Caco-2 (cell line): ENCODE measurements around the gene RAD51B. TPM values are rescaled to one million over a fixed set of nuclear protein-coding genes. Genes with fewer than 3 reads are reported as not detected.

ENCODE experiments used
- BruUV-seq: library from RNA; stranded (reverse); fragments of 400-500 nt; replicated peaks from 2 replicates; lab custom pipeline; 2021; lab: Mats Ljungman, UMichigan
- CTCF ChIA-PET: fragments of 300-600 bp; sonication (Branson Sonifier 250); formaldehyde crosslinking; loops from one replicate; lab custom pipeline; 2022; ENCODE audit warnings: antibody characterized with exemption; lab: Charles Lee
- POLR2A ChIA-PET: fragments of 300-600 bp; sonication (Branson Sonifier 250); formaldehyde crosslinking; loops from one replicate; lab custom pipeline; 2022; ENCODE audit warnings: antibody characterized with exemption; lab: Charles Lee
- DNase-seq, 2 experiments: peaks; one replicate each; pipeline versions ENCODE4 v3.0.0 to v3.0.0-alpha.2; 2020 to 2022
- H3K27me3 ChIP-seq: replicated peaks from 2 replicates; pipeline ENCODE4 v1.6.0; 2011; ENCODE audit warnings: low read length; ENCODE audit not compliant: control insufficient read depth, insufficient read depth
- H3K36me3 ChIP-seq: 2 replicates; pipeline ENCODE4 v1.5.1; 2011; ENCODE audit warnings: low read length; ENCODE audit not compliant: control insufficient read depth, insufficient read depth
- H3K4me1 ChIP-seq: fragments of 250-450 bp; sonication (Bioruptor Pico); 2 replicates; pipeline ENCODE4 v1.5.1; 2020; ENCODE audit warnings: mild to moderate bottlenecking
- H3K4me3 ChIP-seq: 2 replicates; pipeline ENCODE4 v1.5.1; 2011; ENCODE audit warnings: low read depth, mild to moderate bottlenecking, control low read depth, low read length
- H3K9me3 ChIP-seq: fragments of 250-450 bp; sonication (Bioruptor Pico); 2 replicates; pipeline ENCODE4 v1.5.1; 2020; ENCODE audit warnings: mild to moderate bottlenecking, moderate library complexity
- H3K27ac Mint-ChIP-seq: one replicate; pipeline ENCODE4 v1.8.0; 2022; ENCODE audit warnings: mixed read lengths; ENCODE audit not compliant: unreplicated experiment
- H3K27me3 Mint-ChIP-seq: one replicate; pipeline ENCODE4 v1.8.0; 2022; ENCODE audit warnings: mixed read lengths; ENCODE audit not compliant: insufficient read depth, unreplicated experiment
- H3K36me3 Mint-ChIP-seq: one replicate; pipeline ENCODE4 v1.8.0; 2022; ENCODE audit warnings: mild to moderate bottlenecking, mixed read lengths; ENCODE audit not compliant: insufficient read depth, unreplicated experiment
- H3K4me1 Mint-ChIP-seq: one replicate; pipeline ENCODE4 v1.8.0; 2022; ENCODE audit warnings: low read depth, mixed read lengths; ENCODE audit not compliant: unreplicated experiment
- H3K4me3 Mint-ChIP-seq: one replicate; pipeline ENCODE4 v1.8.0; 2022; ENCODE audit warnings: mild to moderate bottlenecking, moderate library complexity, mixed read lengths; ENCODE audit not compliant: unreplicated experiment
- H3K9me3 Mint-ChIP-seq: one replicate; pipeline ENCODE4 v1.8.0; 2022; ENCODE audit warnings: mixed read lengths; ENCODE audit not compliant: unreplicated experiment
- CTCF ChIP-seq, 2 experiments: fragments of 200-600 bp in 1 of 2; IDR thresholded peaks; 1 replicate in 1 of 2; 2 replicates in 1 of 2; pipeline versions ENCODE4 v1.5.1 to v1.8.0; 2011 to 2022; ENCODE audit warnings: antibody characterized with exemption in 1 of 2, control low read depth in 1 of 2, inconsistent platforms in 1 of 2, low read depth in 1 of 2, low read length in 1 of 2, mild to moderate bottlenecking in 1 of 2, moderate library complexity in 1 of 2; ENCODE audit not compliant: insufficient read depth in 1 of 2, severe bottlenecking in 1 of 2, unreplicated experiment in 1 of 2
- intact Hi-C: fragments of 100-400 bp; cut with micrococcal nuclease; formaldehyde crosslinking; loops from one replicate; pipeline ENCODE4 v1.10.0; 2022; ENCODE audit not compliant: unreplicated experiment
- total RNA-seq: library from RNA; stranded (reverse); gene quantifications from 2 replicates; pipeline ENCODE4 v1.2.3, GENCODE V29; 2022

RAD51B gene
- total RNA-seq, 1 experiment from 2014 or later = 16.7 TPM

- BruUV-seq = no TSS peak
- H3K4me1 Mint-ChIP-seq = peaks cover 18% of the 10 kb centered on the region
- no peak overlapping the region for H3K27ac Mint-ChIP-seq
- no peaks in the 10 kb centered on the region for H3K36me3 Mint-ChIP-seq
- no peaks in the 10 kb centered on the region for H3K9me3 ChIP-seq
- H3K4me1 ChIP-seq = peaks cover 8% of the 10 kb centered on the region
- H3K27me3 ChIP-seq = no peaks in the 10 kb centered on the region
- no peak for TF ChIP-seq CTCF (IDR thresholded peaks at IDR 0.05; ENCODE audit: insufficient read depth in 1 of 2, low read depth in 1 of 2, low read length in 1 of 2, severe bottlenecking in 1 of 2, unreplicated experiment in 1 of 2)
- H3K36me3 ChIP-seq = no peaks in the 10 kb centered on the region
- DNase-seq = no peak
- H3K4me3 Mint-ChIP-seq = no peak overlapping the region
- intact Hi-C loops = no loop called here
- CTCF ChIA-PET = no interaction called here
- H3K27me3 Mint-ChIP-seq = no peaks in the 10 kb centered on the region
- peaks cover 16% of the 10 kb centered on the region for H3K9me3 Mint-ChIP-seq
- POLR2A ChIA-PET = no interaction called here
- no peak overlapping the region for H3K4me3 ChIP-seq
Observed at GRCh38 chr14:68674538-68675232, 855.1 kb downstream of the RAD51B start.

- Mint-ChIP-seq H3K9me3 (peaks cover 21% of the 10 kb centered on the region), H3K4me3 (no peak overlapping the region), H3K27me3 (no peaks in the 10 kb centered on the region), H3K27ac (no peak overlapping the region), H3K36me3 (no peaks in the 10 kb centered on the region), H3K4me1 (peaks cover 21% of the 10 kb centered on the region)
- POLR2A ChIA-PET = no interaction called here
- no peaks in the 10 kb centered on the region for H3K27me3 ChIP-seq
- CTCF ChIA-PET = no interaction called here
- DNase-seq = no peak
- intact Hi-C loops = no loop called here
- no peaks in the 10 kb centered on the region for H3K9me3 ChIP-seq
- H3K4me1 ChIP-seq = peaks cover 12% of the 10 kb centered on the region
- no TSS peak for BruUV-seq
- no peaks in the 10 kb centered on the region for H3K36me3 ChIP-seq
- no peak overlapping the region for H3K4me3 ChIP-seq
- no peak for TF ChIP-seq CTCF (IDR thresholded peaks at IDR 0.05; ENCODE audit: insufficient read depth in 1 of 2, low read depth in 1 of 2, low read length in 1 of 2, severe bottlenecking in 1 of 2, unreplicated experiment in 1 of 2)
Observed at GRCh38 chr14:68675233-68675577, 855.6 kb downstream of the RAD51B start.

- POLR2A ChIA-PET = interaction anchor here (0.5 kb wide), 1 partner anchor 276 kb away, joined by 3 read pairs; no protein-coding TSS in a partner anchor
- Mint-ChIP-seq H3K4me3 (no peak overlapping the region), H3K36me3 (no peaks in the 10 kb centered on the region), H3K27me3 (no peaks in the 10 kb centered on the region), H3K4me1 (peaks cover 16% of the 10 kb centered on the region), H3K9me3 (peaks cover 17% of the 10 kb centered on the region), H3K27ac (no peak overlapping the region)
- CTCF ChIA-PET = no interaction called here
- no peaks in the 10 kb centered on the region for H3K36me3 ChIP-seq
- DNase-seq = peak; percentile 35 to 69
- no TSS peak for BruUV-seq
- H3K27me3 ChIP-seq = no peaks in the 10 kb centered on the region
- intact Hi-C loops = no loop called here
- no peaks in the 10 kb centered on the region for H3K9me3 ChIP-seq
- peak in 1 of 2 experiments; percentile 17 for TF ChIP-seq CTCF (IDR thresholded peaks at IDR 0.05; ENCODE audit: insufficient read depth in 1 of 2, low read depth in 1 of 2, low read length in 1 of 2, severe bottlenecking in 1 of 2, unreplicated experiment in 1 of 2)
- H3K4me1 ChIP-seq = peaks cover 12% of the 10 kb centered on the region
- no peak overlapping the region for H3K4me3 ChIP-seq
Observed at GRCh38 chr14:68676511-68676943, 856.9 kb downstream of the RAD51B start.
